ENCODE data around the gene MAD2L1BP.

The MAD2L1BP gene

GRCh38 chr6:43681303-43681702, 45.7 kb downstream of the MAD2L1BP start:
- TF ChIP-seq USF1 (IDR thresholded peaks at IDR 0.05) (no peak), ZBTB7A (IDR thresholded peaks at IDR 0.05; ENCODE audit: low read depth) (no peak), RAD21 (IDR thresholded peaks at IDR 0.05; ENCODE audit: low read depth) (no peak), REST (IDR thresholded peaks at IDR 0.05; ENCODE audit: low read depth) (no peak), FOXM1 (IDR thresholded peaks at IDR 0.05; ENCODE audit: borderline replicate concordance, low read depth) (no peak)

- TF ChIP-seq REST (IDR thresholded peaks at IDR 0.05; ENCODE audit: low read depth) = no peak
Observed at GRCh38 chr6:43682724-43683429, 47.2 kb downstream of the MAD2L1BP start.

- TF ChIP-seq REST (IDR thresholded peaks at IDR 0.05; ENCODE audit: low read depth) (no peak), USF1 (IDR thresholded peaks at IDR 0.05) (no peak), RAD21 (IDR thresholded peaks at IDR 0.05; ENCODE audit: low read depth) (no peak), TEAD4 (IDR thresholded peaks at IDR 0.05) (no peak), EP300 (IDR thresholded peaks at IDR 0.05; ENCODE audit: borderline replicate concordance) (no peak), TAF1 (IDR thresholded peaks at IDR 0.05; ENCODE audit: low read depth) (no peak)
Observed at GRCh38 chr6:43683708-43684455, 48.2 kb downstream of the MAD2L1BP start.

GRCh38 chr6:43687079-43687436, 51.4 kb downstream of the MAD2L1BP start:
- TF ChIP-seq CREB1 (IDR thresholded peaks at IDR 0.05; ENCODE audit: low read depth) = no peak
- no peak for TF ChIP-seq CEBPB (IDR thresholded peaks at IDR 0.05)
- TF ChIP-seq TAF1 (IDR thresholded peaks at IDR 0.05; ENCODE audit: low read depth) = no peak
- no peak for TF ChIP-seq NFIC (IDR thresholded peaks at IDR 0.05)
- TF ChIP-seq USF1 (IDR thresholded peaks at IDR 0.05) = no peak
- TF ChIP-seq EP300 (IDR thresholded peaks at IDR 0.05; ENCODE audit: borderline replicate concordance) = no peak
- no peak for TF ChIP-seq TCF12 (IDR thresholded peaks at IDR 0.05; ENCODE audit: low read depth)
- no peak for TF ChIP-seq ZBTB7A (IDR thresholded peaks at IDR 0.05; ENCODE audit: low read depth)
- TF ChIP-seq EGR1 (IDR thresholded peaks at IDR 0.05) = no peak
- no peak for TF ChIP-seq REST (IDR thresholded peaks at IDR 0.05; ENCODE audit: low read depth)
- no peak for TF ChIP-seq FOXM1 (IDR thresholded peaks at IDR 0.05; ENCODE audit: borderline replicate concordance, low read depth)
- no peak for TF ChIP-seq YY1 (IDR thresholded peaks at IDR 0.05; ENCODE audit: low read depth)
- no peak for TF ChIP-seq RAD21 (IDR thresholded peaks at IDR 0.05; ENCODE audit: low read depth)

Measured in Ishikawa (cell line).